Measurements from ENCODE around the gene SNCAIP. TPM values are rescaled to one million over a fixed set of nuclear protein-coding genes. Genes with fewer than 3 reads are reported as not detected.

The SNCAIP gene
- total RNA-seq, 3 donors from 2014 or later (not counting 1 experiment from before 2014, with no cell fraction given), result 0.73 TPM; not detected in 2

- intact Hi-C loops (cut with micrococcal nuclease), result no loop called here
- Histone ChIP-seq H3K4me3 (ENCODE audit: low read length) (no peak overlapping the region), H3K36me3 (ENCODE audit: control insufficient read depth, insufficient read depth, low read length) (no peaks in the 10 kb centered on the region), H3K4me1 (ENCODE audit: control insufficient read depth, insufficient read depth, low read length) (no peaks in the 10 kb centered on the region), H3K27me3 (ENCODE audit: control insufficient read depth, insufficient read depth, low read length) (no peaks in the 10 kb centered on the region), H3K27ac (ENCODE audit: low read length) (no peak overlapping the region), H3K9me3 (ENCODE audit: control insufficient read depth, insufficient read depth, low read length) (no peaks in the 10 kb centered on the region)
- Mint-ChIP-seq H3K4me1 (no peaks in the 10 kb centered on the region), H3K9me3 (no peaks in the 10 kb centered on the region), H3K27me3 (ENCODE audit: low read depth in 2 of 2) (no peaks in the 10 kb centered on the region), H3K36me3 (no peaks in the 10 kb centered on the region), H3K4me3 (no peak overlapping the region), H3K27ac (no peak overlapping the region)
- TF ChIP-seq, protein P1, sequence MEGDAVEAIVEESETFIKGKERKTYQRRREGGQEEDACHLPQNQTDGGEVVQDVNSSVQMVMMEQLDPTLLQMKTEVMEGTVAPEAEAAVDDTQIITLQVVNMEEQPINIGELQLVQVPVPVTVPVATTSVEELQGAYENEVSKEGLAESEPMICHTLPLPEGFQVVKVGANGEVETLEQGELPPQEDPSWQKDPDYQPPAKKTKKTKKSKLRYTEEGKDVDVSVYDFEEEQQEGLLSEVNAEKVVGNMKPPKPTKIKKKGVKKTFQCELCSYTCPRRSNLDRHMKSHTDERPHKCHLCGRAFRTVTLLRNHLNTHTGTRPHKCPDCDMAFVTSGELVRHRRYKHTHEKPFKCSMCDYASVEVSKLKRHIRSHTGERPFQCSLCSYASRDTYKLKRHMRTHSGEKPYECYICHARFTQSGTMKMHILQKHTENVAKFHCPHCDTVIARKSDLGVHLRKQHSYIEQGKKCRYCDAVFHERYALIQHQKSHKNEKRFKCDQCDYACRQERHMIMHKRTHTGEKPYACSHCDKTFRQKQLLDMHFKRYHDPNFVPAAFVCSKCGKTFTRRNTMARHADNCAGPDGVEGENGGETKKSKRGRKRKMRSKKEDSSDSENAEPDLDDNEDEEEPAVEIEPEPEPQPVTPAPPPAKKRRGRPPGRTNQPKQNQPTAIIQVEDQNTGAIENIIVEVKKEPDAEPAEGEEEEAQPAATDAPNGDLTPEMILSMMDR (IDR thresholded peaks at IDR 0.05), result no peak
- WGBS (ENCODE audit: insufficient coverage), result 89% methylated on average over 5 of the region's 5 CpGs
- ATAC-seq (no peak), DNase-seq (no peak)
These were observed 195.5 kb downstream of the SNCAIP start for GRCh38 chr5:122507581-122507980.

DNA sequence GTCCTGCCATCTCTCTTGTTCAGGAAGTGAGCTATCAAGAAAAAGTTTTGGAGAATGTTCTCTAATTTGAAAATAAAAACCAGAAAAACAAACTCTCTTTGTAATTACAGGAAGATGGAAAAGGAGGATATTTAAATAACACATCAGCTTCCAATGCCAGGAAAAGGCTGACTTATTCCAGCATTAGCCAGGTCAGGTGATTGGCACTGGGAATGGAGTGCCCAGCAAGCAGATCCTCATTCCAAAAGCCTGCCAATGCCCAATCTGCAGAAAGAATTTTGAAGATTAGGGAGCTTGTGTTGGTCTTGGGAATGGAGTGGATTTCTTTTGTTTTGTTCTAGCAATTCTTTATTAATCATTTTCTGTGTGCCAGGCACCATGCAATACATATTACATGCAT is 196.6 kb downstream of the SNCAIP start:
- H3K36me3 Mint-ChIP-seq, result no peaks in the 10 kb centered on the region

More for the DNA sequence above, 196.6 kb downstream of the SNCAIP start:
- no peaks in the 10 kb centered on the region for H3K9me3 ChIP-seq (ENCODE audit: control insufficient read depth, insufficient read depth, low read length)
- TF ChIP-seq, protein P1 (IDR thresholded peaks at IDR 0.05), result no peak
- no peak for ATAC-seq
- H3K27ac Mint-ChIP-seq, result no peak overlapping the region
- H3K4me1 Mint-ChIP-seq, result no peaks in the 10 kb centered on the region
- no peaks in the 10 kb centered on the region for H3K36me3 ChIP-seq (ENCODE audit: control insufficient read depth, insufficient read depth, low read length)
- H3K4me3 Mint-ChIP-seq, result no peak overlapping the region
- no peak overlapping the region for H3K27ac ChIP-seq (ENCODE audit: low read length)
- H3K4me1 ChIP-seq (ENCODE audit: control insufficient read depth, insufficient read depth, low read length), result no peaks in the 10 kb centered on the region
- DNase-seq, result no peak
- no peaks in the 10 kb centered on the region for H3K9me3 Mint-ChIP-seq
- no peak overlapping the region for H3K4me3 ChIP-seq (ENCODE audit: low read length)
- no peaks in the 10 kb centered on the region for H3K27me3 Mint-ChIP-seq (ENCODE audit: low read depth in 2 of 2)
- H3K27me3 ChIP-seq (ENCODE audit: control insufficient read depth, insufficient read depth, low read length), result no peaks in the 10 kb centered on the region
- intact Hi-C loops (cut with micrococcal nuclease), result no loop called here

Other genes with a start within 250 kb of the SNCAIP start
- under 1 TPM in 2 of 3 donors, not detected in 1; 0.05 to 0.16 TPM for gene LOX, start 234.0 kb upstream of the SNCAIP start, total RNA-seq
- gene ZNF474, start 182.7 kb upstream of the SNCAIP start, total RNA-seq, result under 1 TPM in 1 of 3 donors, not detected in 2; 0.21 TPM

Measured in natural killer cell (primary cell).